ENCODE data around the gene SF1. TPM values are rescaled to one million over a fixed set of nuclear protein-coding genes. Genes with fewer than 3 reads are reported as not detected.
A peak's percentile ranks its signal among the peaks of the same experiment; 100 is the strongest.

Gene SF1
- total and polyA plus RNA-seq, 2 of the 8 experiments (the other 6 are each of a cell fraction or from before 2014, with no cell fraction given): 72.7 to 353 TPM

GRCh38 chr11:64754919-64755662 is 23.3 kb downstream of the SF1 start:
- H3K27me3 ChIP-seq (replicated peaks in 1 of 4; ENCODE audit: control insufficient read depth in 3 of 4, extremely low read depth in 1 of 4, insufficient read depth in 3 of 4, low read length in 3 of 4): no peaks in the 10 kb centered on the region
- no peaks in the 10 kb centered on the region for H3K79me2 ChIP-seq (ENCODE audit: control insufficient read depth in 1 of 2, insufficient read depth in 2 of 2, low read length in 2 of 2)
- no peak overlapping the region for H3K56ac ChIP-seq (replicated peaks; ENCODE audit: insufficient read length, low read depth, low read length)
- no peak for DNase-seq (ENCODE audit: low read depth in 1 of 2, low spot score in 2 of 2)
- H3K4ac ChIP-seq (replicated peaks; ENCODE audit: insufficient read length, low read depth, low read length): no peak overlapping the region
- no peak overlapping the region for H2AK5ac ChIP-seq (ENCODE audit: low read depth, low read length)
- no peak overlapping the region for H4K5ac ChIP-seq (ENCODE audit: insufficient read length, low read depth, low read length)
- H3K79me1 ChIP-seq (ENCODE audit: low read depth, low read length): no peaks in the 10 kb centered on the region
- H4K91ac ChIP-seq (replicated peaks; ENCODE audit: insufficient read length, low read length): no peak overlapping the region
- H3K4me1 ChIP-seq (replicated peaks in 1 of 4; ENCODE audit: control insufficient read depth in 3 of 4, insufficient read depth in 4 of 4, low read length in 3 of 4): peaks cover 0 to 23% (median 14%) of the 10 kb centered on the region in 4 experiments; a peak in 6 of 7 replicates
- no peak overlapping the region for H2BK120ac ChIP-seq (replicated peaks; ENCODE audit: low read depth, low read length)
- no peak for FAIRE-seq
- H3K9me3 ChIP-seq (ENCODE audit: insufficient read depth in 2 of 2, low read depth in 1 of 2, low read length in 1 of 2): no peaks in the 10 kb centered on the region
- H3K23ac ChIP-seq (ENCODE audit: insufficient read length): no peak overlapping the region
- H3K36me3 ChIP-seq (ENCODE audit: control insufficient read depth in 2 of 4, insufficient read depth in 4 of 4, low read length in 3 of 4): no peaks in the 10 kb centered on the region; a peak in 1 of 8 replicates
- no peak overlapping the region for H3K4me2 ChIP-seq (ENCODE audit: insufficient read depth in 1 of 2, low read depth in 2 of 2, low read length in 2 of 2)
- ChIA-PET CTCF (ENCODE audit: partially characterized antibody) (interaction anchor here (23.6 to 23.7 kb wide), 2 partner anchors 9 to 11 kb away, joined by 376 read pairs; partner anchors contain the start of genes PYGM and RASGRP2), POLR2A (ENCODE audit: partially characterized antibody) (interaction anchor here (29.2 to 42.9 kb wide), 2 partner anchors 6 to 11 kb away, joined by 1087 read pairs; partner anchors contain the start of genes PYGM, RASGRP2 and SF1)
- H2BK5ac ChIP-seq (ENCODE audit: low read depth, low read length): peak overlapping the region; percentile 49; the same call in 1 of the 2 replicates
- no peak overlapping the region for H3K4me3 ChIP-seq (ENCODE audit: extremely low read depth in 1 of 4, insufficient read depth in 2 of 4, low read depth in 3 of 4, low read length in 4 of 4)
- 88% methylated on average over 20 of the region's 21 CpGs; no CpG with 5 or more reads in 1 of the 2 experiments for WGBS, 2 experiments (ENCODE audit: extremely low coverage in 1 of 2, insufficient coverage in 1 of 2, insufficient read length in 1 of 2, insufficient replicate concordance in 2 of 2, low coverage in 1 of 2, low lambda C conversion rate in 2 of 2, missing lambda C conversion rate in 1 of 2)
- H3K14ac ChIP-seq (ENCODE audit: insufficient read length): no peak overlapping the region
- H2BK15ac ChIP-seq (ENCODE audit: low read length): 0 out of 2 replicates have a peak overlapping the region, but pooled peaks have one; percentile 67
- no peak overlapping the region for H3K27ac ChIP-seq (ENCODE audit: low read depth, low read length)
- H3K18ac ChIP-seq (ENCODE audit: extremely low read depth, low read length): no peak overlapping the region
- H2BK20ac ChIP-seq (ENCODE audit: low read length): peak overlapping the region; percentile 37; the same call in 1 of the 2 replicates
- H4K8ac ChIP-seq (ENCODE audit: extremely low read depth, insufficient read depth, low read length): peak overlapping the region; percentile 28; the same call in 1 of the 2 replicates
- H2AFZ ChIP-seq (ENCODE audit: low read length): no peak overlapping the region
- no peak overlapping the region for H2BK12ac ChIP-seq (ENCODE audit: low read depth, low read length)
- H3K9ac ChIP-seq (replicated peaks in 1 of 4; ENCODE audit: extremely low read depth in 1 of 4, low read depth in 3 of 4, low read length in 3 of 4): no peak overlapping the region
- H3K23me2 ChIP-seq (ENCODE audit: low read depth, low read length): no peaks in the 10 kb centered on the region
- H4K20me1 ChIP-seq (replicated peaks in 1 of 2; ENCODE audit: control insufficient read depth in 1 of 2, insufficient read depth in 2 of 2, low read length in 2 of 2): no peaks in the 10 kb centered on the region
- TF ChIP-seq SP1 (IDR thresholded peaks at IDR 0.05; ENCODE audit: low read depth, low read length) (no peak), CTBP2 (IDR thresholded peaks at IDR 0.05; ENCODE audit: borderline replicate concordance, insufficient read depth, insufficient read length, low read length) (no peak), RXRA (IDR thresholded peaks at IDR 0.05; ENCODE audit: insufficient read depth, low read depth, low read length) (no peak), TBP (IDR thresholded peaks at IDR 0.05; ENCODE audit: low read depth, low read length) (no peak), ATF3 (IDR thresholded peaks at IDR 0.05; ENCODE audit: insufficient read depth, low read depth, low read length) (no peak), USF2 (IDR thresholded peaks at IDR 0.05; ENCODE audit: low read length) (no peak), RNF2 (IDR thresholded peaks at IDR 0.05; ENCODE audit: borderline replicate concordance, low read depth, low read length, missing control alignments, poor library complexity, severe bottlenecking) (no peak), BRCA1 (IDR thresholded peaks at IDR 0.05; ENCODE audit: low read depth, low read length) (no peak), SIN3A (conservative IDR thresholded peaks at IDR 0.05 in 1 of 2, IDR thresholded peaks at IDR 0.05 in 1 of 2; ENCODE audit: low read depth in 1 of 2, low read length in 2 of 2) (no peak)

Data from H1 (cell line).